Measurements from ENCODE around the gene DIRAS1. TPM values are rescaled to one million over a fixed set of nuclear protein-coding genes. Genes with fewer than 3 reads are reported as not detected.

Gene DIRAS1
- total RNA-seq, 2 experiments from 2014 or later, result not detected

DNA sequence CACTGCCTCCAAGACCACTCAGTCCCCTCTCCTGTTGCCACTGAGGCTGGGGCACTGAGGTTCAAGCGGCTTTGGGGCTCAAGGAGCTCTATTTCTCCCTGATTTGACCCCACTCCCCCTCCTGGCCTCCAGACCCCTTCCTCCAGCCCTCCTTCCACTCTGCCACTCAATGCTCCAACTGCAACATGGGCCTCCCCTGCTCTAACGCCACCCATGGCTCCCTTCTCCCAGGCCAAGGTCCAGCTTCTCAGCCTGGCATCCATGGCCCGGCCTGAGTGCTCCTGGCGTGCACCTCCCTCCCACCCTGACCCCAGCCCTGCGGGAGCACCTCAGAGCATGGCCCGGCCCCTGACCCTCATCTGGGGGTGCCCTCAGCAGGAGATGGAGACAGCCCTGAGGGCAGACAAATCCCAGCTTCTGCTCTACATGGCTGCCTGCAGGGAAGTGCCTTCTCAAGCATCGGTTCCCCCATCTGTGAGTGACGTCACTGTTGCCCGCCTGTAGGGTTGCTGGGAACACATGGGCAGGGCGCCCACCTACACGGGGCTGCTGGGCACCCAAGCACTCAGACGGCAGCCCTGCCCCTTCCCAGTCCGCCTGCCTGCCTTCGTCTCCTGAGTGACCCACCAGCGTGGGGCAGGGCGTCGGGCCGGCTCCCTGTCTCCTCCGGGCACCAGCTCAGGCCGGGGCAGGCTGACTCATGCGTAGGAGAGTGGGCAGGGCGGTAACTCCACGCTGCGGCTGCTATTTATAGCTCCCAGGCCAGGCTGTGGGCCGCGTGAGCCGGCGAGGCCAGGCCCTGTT is 1.6 kb upstream of the DIRAS1 start:
- no peak overlapping the region for H3K27ac Mint-ChIP-seq
- Histone ChIP-seq H3K36me3 (ENCODE audit: insufficient read depth, low read length) (no peaks in the 10 kb centered on the region), H3K9me3 (ENCODE audit: control insufficient read depth in 1 of 2, insufficient read depth in 1 of 2, low read length in 2 of 2) (peaks cover 0 to 32% of the 10 kb centered on the region in 2 experiments), H3K27me3 (ENCODE audit: control insufficient read depth in 1 of 2, insufficient read depth in 2 of 2, low read length in 2 of 2) (peaks cover 46 to 51% of the 10 kb centered on the region in 2 experiments), H3K4me3 (ENCODE audit: low read length) (no peak overlapping the region), H3K4me1 (ENCODE audit: insufficient read depth, low read length) (peaks cover 19% of the 10 kb centered on the region), H3K27ac (ENCODE audit: low read depth in 1 of 2, low read length in 2 of 2) (no peak overlapping the region)
- ChIA-PET POLR2A (no interaction called here), CTCF (no interaction called here)
- no peaks in the 10 kb centered on the region for H3K9me3 Mint-ChIP-seq
- peaks cover 5% of the 10 kb centered on the region for H3K4me1 Mint-ChIP-seq (ENCODE audit: low read depth)
- no peaks in the 10 kb centered on the region for H3K36me3 Mint-ChIP-seq (ENCODE audit: low read depth)
- no peak overlapping the region for H3K4me3 Mint-ChIP-seq
- peaks cover 37% of the 10 kb centered on the region for H3K27me3 Mint-ChIP-seq
- DNase-seq (peak in 1 of 14 experiments; percentile 31), ATAC-seq (ENCODE audit: poor library complexity) (no peak)
- intact Hi-C loops (cut with DNase I, micrococcal nuclease), result no loop called here
- TF ChIP-seq, protein P1, sequence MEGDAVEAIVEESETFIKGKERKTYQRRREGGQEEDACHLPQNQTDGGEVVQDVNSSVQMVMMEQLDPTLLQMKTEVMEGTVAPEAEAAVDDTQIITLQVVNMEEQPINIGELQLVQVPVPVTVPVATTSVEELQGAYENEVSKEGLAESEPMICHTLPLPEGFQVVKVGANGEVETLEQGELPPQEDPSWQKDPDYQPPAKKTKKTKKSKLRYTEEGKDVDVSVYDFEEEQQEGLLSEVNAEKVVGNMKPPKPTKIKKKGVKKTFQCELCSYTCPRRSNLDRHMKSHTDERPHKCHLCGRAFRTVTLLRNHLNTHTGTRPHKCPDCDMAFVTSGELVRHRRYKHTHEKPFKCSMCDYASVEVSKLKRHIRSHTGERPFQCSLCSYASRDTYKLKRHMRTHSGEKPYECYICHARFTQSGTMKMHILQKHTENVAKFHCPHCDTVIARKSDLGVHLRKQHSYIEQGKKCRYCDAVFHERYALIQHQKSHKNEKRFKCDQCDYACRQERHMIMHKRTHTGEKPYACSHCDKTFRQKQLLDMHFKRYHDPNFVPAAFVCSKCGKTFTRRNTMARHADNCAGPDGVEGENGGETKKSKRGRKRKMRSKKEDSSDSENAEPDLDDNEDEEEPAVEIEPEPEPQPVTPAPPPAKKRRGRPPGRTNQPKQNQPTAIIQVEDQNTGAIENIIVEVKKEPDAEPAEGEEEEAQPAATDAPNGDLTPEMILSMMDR (IDR thresholded peaks at IDR 0.05), result no peak

DNA sequence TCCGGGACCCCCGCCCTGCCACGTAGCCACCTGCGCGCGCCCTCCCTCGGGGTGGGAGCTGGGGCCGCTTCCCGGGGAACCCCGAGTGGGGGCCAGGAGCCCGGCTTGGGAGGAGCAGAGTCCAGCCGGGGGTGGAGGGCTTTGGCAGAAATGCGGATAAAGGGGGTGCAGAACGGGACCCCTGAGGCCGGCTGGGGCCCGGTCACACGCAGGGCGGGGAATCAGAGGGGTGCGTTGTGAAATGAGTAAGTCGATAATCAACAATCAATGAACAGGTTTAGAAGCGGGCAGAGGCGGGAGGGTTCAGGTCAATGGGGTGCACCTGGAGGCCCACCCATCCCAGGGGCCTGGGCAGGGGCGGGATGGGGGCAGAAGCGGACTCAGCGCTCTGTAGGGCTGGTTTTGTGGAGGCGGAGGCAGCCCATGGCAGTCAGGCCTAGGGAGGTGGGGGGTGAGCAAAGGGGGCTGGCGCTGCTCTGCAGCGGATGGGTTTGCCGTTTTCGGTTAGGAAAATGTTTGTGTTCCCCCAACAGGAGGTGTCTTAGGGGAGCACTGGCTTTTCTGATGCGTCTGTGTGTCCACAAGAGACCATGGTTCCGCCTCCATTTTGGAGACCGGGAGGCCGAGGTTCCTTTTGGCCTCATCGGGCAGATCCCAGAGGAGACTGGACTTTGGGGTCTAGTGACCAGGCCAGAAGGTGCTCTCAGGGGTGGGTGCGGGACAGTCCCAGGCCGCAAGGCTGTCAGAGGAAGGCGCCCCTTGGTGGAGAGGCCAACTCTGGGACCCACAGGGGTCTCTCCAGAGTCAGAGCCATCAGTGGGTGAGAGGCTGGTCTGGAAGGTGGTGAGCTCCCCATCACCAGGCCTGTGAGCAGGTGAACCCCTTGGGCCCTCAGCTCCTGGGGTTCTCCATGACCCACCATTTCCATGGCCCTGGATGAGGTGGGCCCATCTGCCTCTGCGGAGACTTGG is 683 bp upstream of the DIRAS1 start:
- Histone ChIP-seq H3K27ac (ENCODE audit: low read depth in 1 of 2, low read length in 2 of 2) (no peak overlapping the region), H3K4me3 (ENCODE audit: low read length) (no peak overlapping the region), H3K27me3 (ENCODE audit: control insufficient read depth in 1 of 2, insufficient read depth in 2 of 2, low read length in 2 of 2) (peaks cover 44 to 47% of the 10 kb centered on the region in 2 experiments), H3K36me3 (ENCODE audit: insufficient read depth, low read length) (no peaks in the 10 kb centered on the region), H3K4me1 (ENCODE audit: insufficient read depth, low read length) (peaks cover 16% of the 10 kb centered on the region), H3K9me3 (ENCODE audit: control insufficient read depth in 1 of 2, insufficient read depth in 1 of 2, low read length in 2 of 2) (peaks cover 0 to 33% of the 10 kb centered on the region in 2 experiments)
- TF ChIP-seq, protein P1 (IDR thresholded peaks at IDR 0.05), result no peak
- H3K4me1 Mint-ChIP-seq (ENCODE audit: low read depth), result peaks cover 5% of the 10 kb centered on the region
- intact Hi-C loops (cut with DNase I, micrococcal nuclease), result no loop called here
- ChIA-PET CTCF (no interaction called here), POLR2A (no interaction called here)
- peaks cover 37% of the 10 kb centered on the region for H3K27me3 Mint-ChIP-seq
- H3K36me3 Mint-ChIP-seq (ENCODE audit: low read depth), result no peaks in the 10 kb centered on the region
- DNase-seq (no peak), ATAC-seq (ENCODE audit: poor library complexity) (no peak)
- no peak overlapping the region for H3K27ac Mint-ChIP-seq
- no peaks in the 10 kb centered on the region for H3K9me3 Mint-ChIP-seq
- peak overlapping the region; percentile 11 for H3K4me3 Mint-ChIP-seq

DNA sequence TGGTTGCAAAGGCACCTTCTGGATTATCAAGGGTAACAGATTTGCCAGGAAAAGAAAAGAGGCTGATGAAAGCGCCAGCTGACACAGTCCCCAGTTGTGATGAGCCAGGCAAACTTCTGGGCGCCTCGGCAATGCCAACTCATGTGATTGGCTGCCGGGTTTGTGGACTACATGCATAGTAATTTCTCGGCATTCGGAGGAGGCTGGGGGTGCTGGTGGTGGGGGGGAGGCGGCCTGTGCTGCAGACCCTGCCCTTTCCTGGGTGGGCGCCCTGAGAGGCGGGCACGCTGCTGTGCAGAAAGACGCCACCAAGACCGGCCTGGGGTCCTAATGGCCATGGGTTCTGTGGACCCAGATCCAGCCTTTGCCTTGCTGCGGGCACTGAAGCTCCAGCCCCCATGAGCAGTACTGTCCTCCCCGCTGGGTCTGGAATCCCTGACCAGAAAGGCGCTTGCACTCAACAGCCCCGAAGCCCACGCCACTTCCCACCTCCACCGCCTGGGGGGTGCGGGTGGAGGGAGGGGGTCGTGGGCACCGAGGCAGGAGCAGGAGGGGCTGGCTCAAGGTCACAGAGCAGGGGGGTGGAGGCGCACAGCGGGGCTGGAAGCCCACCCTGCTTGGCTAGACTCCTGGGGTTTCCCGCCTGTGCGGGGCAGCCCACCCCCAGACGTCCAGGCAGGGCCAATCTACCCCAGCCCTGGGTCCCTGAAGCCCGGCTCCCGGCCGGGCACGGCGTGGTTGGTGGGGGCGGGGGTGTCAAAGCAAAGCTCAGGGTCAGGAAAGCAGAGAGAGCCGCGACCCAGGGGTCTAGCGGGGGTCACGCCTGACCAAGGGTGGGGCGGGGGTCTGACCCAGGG is 1.0 kb downstream of the DIRAS1 start:
- Histone ChIP-seq H3K27me3 (ENCODE audit: control insufficient read depth in 1 of 2, insufficient read depth in 2 of 2, low read length in 2 of 2) (peaks cover 40 to 42% of the 10 kb centered on the region in 2 experiments), H3K27ac (ENCODE audit: low read depth in 1 of 2, low read length in 2 of 2) (no peak overlapping the region), H3K4me1 (ENCODE audit: insufficient read depth, low read length) (peaks cover 11% of the 10 kb centered on the region), H3K4me3 (ENCODE audit: low read length) (no peak overlapping the region), H3K9me3 (ENCODE audit: control insufficient read depth in 1 of 2, insufficient read depth in 1 of 2, low read length in 2 of 2) (peaks cover 0 to 41% of the 10 kb centered on the region in 2 experiments), H3K36me3 (ENCODE audit: insufficient read depth, low read length) (no peaks in the 10 kb centered on the region)
- H3K27ac Mint-ChIP-seq, result no peak overlapping the region
- TF ChIP-seq, protein P1 (IDR thresholded peaks at IDR 0.05), result no peak
- CTCF ChIA-PET, result no interaction called here
- peaks cover 13% of the 10 kb centered on the region for H3K4me1 Mint-ChIP-seq (ENCODE audit: low read depth)
- POLR2A ChIA-PET, result no interaction called here
- intact Hi-C loops (cut with DNase I, micrococcal nuclease), result no loop called here
- DNase-seq (peak in 1 of 14 experiments; percentile 13), ATAC-seq (ENCODE audit: poor library complexity) (no peak)
- H3K9me3 Mint-ChIP-seq, result peaks cover 3% of the 10 kb centered on the region
- peaks cover 29% of the 10 kb centered on the region for H3K27me3 Mint-ChIP-seq
- peak overlapping the region; percentile 71 for H3K4me3 Mint-ChIP-seq
- H3K36me3 Mint-ChIP-seq (ENCODE audit: low read depth), result no peaks in the 10 kb centered on the region

All from CD4-positive, alpha-beta T cell (primary cell).